Peyer's patch (tissue), 4 donors: Measurements from ENCODE around the gene LRP5. TPM values are rescaled to one million over a fixed set of nuclear protein-coding genes. Genes with fewer than 3 reads are reported as not detected.
A peak's percentile ranks its signal among the peaks of the same experiment; 100 is the strongest.

Experiments used
- DNase-seq, 3 donors: peaks; one replicate each; pipeline ENCODE4 v3.0.0-alpha.2; 2017 to 2019
- H3K27ac ChIP-seq, 4 donors: fragments of 200-600 bp; sonication (generic); one replicate each; pipeline ENCODE4 v1.5.1; 2016 to 2019
- H3K27me3 ChIP-seq, 2 donors: fragments of 200-600 bp; sonication (generic); one replicate each; pipeline ENCODE4 v1.5.1; 2019
- H3K36me3 ChIP-seq, 3 donors: fragments of 200-600 bp; sonication (generic); one replicate each; pipeline ENCODE4 v1.5.1; 2016 to 2019
- H3K4me1 ChIP-seq, 4 donors: fragments of 200-600 bp; sonication (generic); one replicate each; pipeline ENCODE4 v1.5.1; 2016 to 2019
- H3K4me3 ChIP-seq, 4 donors: fragments of 200-600 bp; sonication (generic); 1 replicate in 3 of 4; 2 replicates in 1 of 4; pipeline ENCODE4 v1.5.1; 2016 to 2019; ENCODE audit warnings: mild to moderate bottlenecking in 1 of 4
- H3K9me3 ChIP-seq, 4 donors: fragments of 200-600 bp; sonication (generic); one replicate each; pipeline ENCODE4 v1.5.1; 2016 to 2019; ENCODE audit warnings: mild to moderate bottlenecking in 1 of 4
- CTCF ChIP-seq, 6 experiments: fragments of 450-650 bp in 4 of 6; fragments of 200-600 bp in 2 of 6; sonication (generic) in 1 of 6; IDR thresholded peaks; one replicate each; pipeline ENCODE4 v1.5.1; 2017 to 2019; ENCODE audit warnings: antibody characterized with exemption in 6 of 6, mild to moderate bottlenecking in 3 of 6, moderate library complexity in 1 of 6
- POLR2A ChIP-seq, 2 donors: fragments of 450-650 bp; IDR thresholded peaks; one replicate each; pipeline ENCODE4 v1.5.1; 2017; ENCODE audit warnings: antibody characterized with exemption in 2 of 2, mild to moderate bottlenecking in 2 of 2, moderate library complexity in 2 of 2
- total RNA-seq, 4 donors: library from RNA; depleted of rRNA; stranded (reverse); fragments of >200 nt; gene quantifications; one replicate each; pipeline ENCODE4 v1.1.0, GENCODE V29; 2016

LRP5 gene
- total RNA-seq, 4 donors from 2014 or later, result 149 to 196 (median 168) TPM

GRCh38 chr11:68266936-68267880, 45.2 kb upstream of the LRP5 start:
- H3K4me3 ChIP-seq, result no peak overlapping the region
- DNase-seq, result no peak
- no peaks in the 10 kb centered on the region for H3K9me3 ChIP-seq
- TF ChIP-seq POLR2A (IDR thresholded peaks at IDR 0.05) (no peak), CTCF (IDR thresholded peaks at IDR 0.05) (no peak)
- peaks cover 0 to 22% (median 20%) of the 10 kb centered on the region in 4 donors for H3K4me1 ChIP-seq
- peaks cover 0 to 57% (median 0%) of the 10 kb centered on the region in 3 donors for H3K36me3 ChIP-seq
- no peaks in the 10 kb centered on the region for H3K27me3 ChIP-seq
- H3K27ac ChIP-seq, result peak overlapping the region; percentile 22 to 81 (median 53)

GRCh38 chr11:68267881-68268240, 44.5 kb upstream of the LRP5 start:
- peak overlapping the region in 1 of 4 donors; percentile 81 for H3K27ac ChIP-seq
- TF ChIP-seq POLR2A (IDR thresholded peaks at IDR 0.05), result no peak
- TF ChIP-seq CTCF (IDR thresholded peaks at IDR 0.05), result no peak
- H3K4me3 ChIP-seq, result no peak overlapping the region
- peaks cover 0 to 28% (median 24%) of the 10 kb centered on the region in 4 donors for H3K4me1 ChIP-seq
- no peaks in the 10 kb centered on the region for H3K9me3 ChIP-seq
- no peaks in the 10 kb centered on the region for H3K27me3 ChIP-seq
- peaks cover 0 to 51% (median 0%) of the 10 kb centered on the region in 3 donors for H3K36me3 ChIP-seq
- no peak for DNase-seq

GRCh38 chr11:68269414-68270081, 42.8 kb upstream of the LRP5 start:
- Histone ChIP-seq H3K27me3 (no peaks in the 10 kb centered on the region), H3K36me3 (peaks cover 0 to 38% (median 0%) of the 10 kb centered on the region in 3 donors), H3K4me3 (peak overlapping the region in 2 of 4 donors; percentile 71 to 87), H3K9me3 (no peaks in the 10 kb centered on the region), H3K4me1 (peaks cover 0 to 30% (median 27%) of the 10 kb centered on the region in 4 donors), H3K27ac (peak overlapping the region in 1 of 4 donors; percentile 34)
- DNase-seq, result no peak
- TF ChIP-seq POLR2A (IDR thresholded peaks at IDR 0.05), result no peak
- TF ChIP-seq CTCF (IDR thresholded peaks at IDR 0.05), result no peak

GRCh38 chr11:68270196-68271022, 42.0 kb upstream of the LRP5 start:
- H3K4me1 ChIP-seq, result peaks cover 0 to 30% (median 27%) of the 10 kb centered on the region in 4 donors
- peak overlapping the region; percentile 71 to 87 (median 79) for H3K4me3 ChIP-seq
- no peaks in the 10 kb centered on the region for H3K27me3 ChIP-seq
- no peaks in the 10 kb centered on the region for H3K9me3 ChIP-seq
- peak overlapping the region; percentile 97 to 100 (median 98) for H3K27ac ChIP-seq
- TF ChIP-seq POLR2A (IDR thresholded peaks at IDR 0.05) (peak; percentile 54 to 74), CTCF (IDR thresholded peaks at IDR 0.05) (no peak)
- peaks cover 0 to 29% (median 0%) of the 10 kb centered on the region in 3 donors for H3K36me3 ChIP-seq
- DNase-seq, result peak in 1 of 3 donors; percentile 79
